GM12891 (cell line): ENCODE measurements around the gene CETP.

Experiments
- POLR2A ChIP-seq: IDR thresholded peaks from 2 replicates; pipeline ENCODE4 v1.6.1; 2011; ENCODE audit warnings: low read depth, low read length, control low read depth
- TAF1 ChIP-seq: IDR thresholded peaks from 2 replicates; pipeline ENCODE4 v1.6.1; 2011; ENCODE audit warnings: low read depth, low read length, control low read depth

GRCh38 chr16:56997931-56998330, 36.2 kb downstream of the CETP start:
- TF ChIP-seq POLR2A (no peak), TAF1 (no peak)
